Neuronal stem cell (in vitro differentiated cells): Measurements from ENCODE around the gene PELO. TPM values are rescaled to one million over a fixed set of nuclear protein-coding genes. Genes with fewer than 3 reads are reported as not detected.

Source experiments
- DNase-seq: peaks from one replicate; pipeline ENCODE4 v3.0.0-alpha.2; 2013; ENCODE audit warnings: low spot score
- H2AFZ ChIP-seq: one replicate; pipeline ENCODE4 v1.6.1; 2013; ENCODE audit warnings: mild to moderate bottlenecking, low read length, inconsistent platforms
- H2AK5ac ChIP-seq: 2 replicates; pipeline ENCODE4 v1.6.1; 2013; ENCODE audit warnings: low read depth, mild to moderate bottlenecking, inconsistent platforms, low read length, moderate library complexity, mixed read lengths
- H2BK120ac ChIP-seq: 2 replicates; pipeline ENCODE4 v1.6.1; 2013; ENCODE audit warnings: low read depth, mild to moderate bottlenecking, inconsistent platforms, low read length, moderate library complexity, mixed read lengths
- H2BK12ac ChIP-seq: one replicate; pipeline ENCODE4 v1.6.1; 2013; ENCODE audit warnings: low read length, inconsistent platforms
- H2BK15ac ChIP-seq: 2 replicates; pipeline ENCODE4 v1.6.1; 2013; ENCODE audit warnings: mild to moderate bottlenecking, low read length, inconsistent platforms, mixed read lengths
- H2BK5ac ChIP-seq: one replicate; pipeline ENCODE4 v1.6.1; 2013; ENCODE audit warnings: inconsistent platforms, mild to moderate bottlenecking, low read length, moderate library complexity
- H3K14ac ChIP-seq: one replicate; pipeline ENCODE4 v1.6.1; 2013; ENCODE audit warnings: low read length, inconsistent platforms
- H3K18ac ChIP-seq: 2 replicates; pipeline ENCODE4 v1.6.1; 2013; ENCODE audit warnings: low read length, inconsistent platforms
- H3K23ac ChIP-seq: 2 replicates; pipeline ENCODE4 v1.6.1; 2013; ENCODE audit warnings: low read depth, mild to moderate bottlenecking, mixed read lengths, low read length, inconsistent platforms; ENCODE audit not compliant: poor library complexity
- H3K27ac ChIP-seq: replicated peaks from 3 replicates; pipeline ENCODE4 v1.5.1; 2013; ENCODE audit warnings: low read length, inconsistent platforms
- H3K27me3 ChIP-seq, 3 experiments: 2 replicates each; pipeline ENCODE4 v1.6.1; 2013; ENCODE audit warnings: low read length in 3 of 3, mild to moderate bottlenecking in 2 of 3, inconsistent platforms in 1 of 3, low read depth in 1 of 3, mixed read lengths in 1 of 3, moderate library complexity in 1 of 3; ENCODE audit not compliant: control insufficient read depth in 3 of 3, insufficient read depth in 3 of 3
- H3K36me3 ChIP-seq, 2 donors: replicated peaks in 1 of 2; 2 replicates each; pipeline ENCODE4 v1.6.1; 2013; ENCODE audit warnings: low read length in 2 of 2; ENCODE audit not compliant: control insufficient read depth in 2 of 2, insufficient read depth in 2 of 2
- H3K4ac ChIP-seq: 2 replicates; pipeline ENCODE4 v1.6.1; 2013; ENCODE audit warnings: inconsistent platforms, mild to moderate bottlenecking, low read length, moderate library complexity
- H3K4me1 ChIP-seq, 2 donors: 1 replicate in 1 of 2; 2 replicates in 1 of 2; pipeline ENCODE4 v1.6.1; 2013; ENCODE audit warnings: low read length in 2 of 2, low read depth in 1 of 2; ENCODE audit not compliant: control insufficient read depth in 2 of 2, insufficient read depth in 1 of 2
- H3K4me2 ChIP-seq: one replicate; pipeline ENCODE4 v1.6.1; 2013; ENCODE audit warnings: mild to moderate bottlenecking, low read length, inconsistent platforms; ENCODE audit not compliant: insufficient read depth, poor library complexity, severe bottlenecking
- H3K4me3 ChIP-seq, 2 donors: 2 replicates each; pipeline ENCODE4 v1.5.1; 2013; ENCODE audit warnings: low read length in 2 of 2, mild to moderate bottlenecking in 2 of 2, inconsistent platforms in 1 of 2, moderate library complexity in 1 of 2
- H3K79me1 ChIP-seq: one replicate; pipeline ENCODE4 v1.6.1; 2013; ENCODE audit warnings: low read depth, mild to moderate bottlenecking, inconsistent platforms, low read length, moderate library complexity
- H3K9ac ChIP-seq: one replicate; pipeline ENCODE4 v1.6.1; 2013; ENCODE audit warnings: mild to moderate bottlenecking, low read depth, low read length, inconsistent platforms; ENCODE audit not compliant: poor library complexity
- H3K9me3 ChIP-seq, 2 donors: replicated peaks in 1 of 2; 2 replicates each; pipeline versions ENCODE3 to v1.6.1; 2013; ENCODE audit warnings: low read length in 2 of 2, mild to moderate bottlenecking in 2 of 2, inconsistent platforms in 1 of 2, low read depth in 1 of 2, mixed read lengths in 1 of 2, moderate library complexity in 1 of 2; ENCODE audit not compliant: control insufficient read depth in 2 of 2, insufficient read depth in 1 of 2
- H4K8ac ChIP-seq: one replicate; pipeline ENCODE4 v1.6.1; 2013; ENCODE audit warnings: low read depth, mild to moderate bottlenecking, inconsistent platforms, low read length, moderate library complexity
- H4K91ac ChIP-seq: one replicate; pipeline ENCODE4 v1.6.1; 2013; ENCODE audit warnings: low read length, low read depth, mild to moderate bottlenecking, inconsistent platforms; ENCODE audit not compliant: poor library complexity
- WGBS, 2 donors: extraction: QIAGEN DNeasy Blood & Tissue Kit; methylation state at CpG; one replicate each; pipeline ENCODE4 v1.1.7; 2013; ENCODE audit warnings: missing lambda C conversion rate in 2 of 2, mixed read lengths in 1 of 2; ENCODE audit not compliant: insufficient read length in 2 of 2, insufficient replicate concordance in 1 of 2; ENCODE audit errors: extremely low coverage in 2 of 2; 5-methylcytosine and 5-hydroxymethylcytosine counted together
- polyA plus RNA-seq, 2 experiments: library from polyadenylated mRNA; stranded (reverse); fragments of 200-250 nt; gene quantifications; one replicate each; pipeline ENCODE4 v1.2.3, GENCODE V29; 2013

PELO gene, protein sequence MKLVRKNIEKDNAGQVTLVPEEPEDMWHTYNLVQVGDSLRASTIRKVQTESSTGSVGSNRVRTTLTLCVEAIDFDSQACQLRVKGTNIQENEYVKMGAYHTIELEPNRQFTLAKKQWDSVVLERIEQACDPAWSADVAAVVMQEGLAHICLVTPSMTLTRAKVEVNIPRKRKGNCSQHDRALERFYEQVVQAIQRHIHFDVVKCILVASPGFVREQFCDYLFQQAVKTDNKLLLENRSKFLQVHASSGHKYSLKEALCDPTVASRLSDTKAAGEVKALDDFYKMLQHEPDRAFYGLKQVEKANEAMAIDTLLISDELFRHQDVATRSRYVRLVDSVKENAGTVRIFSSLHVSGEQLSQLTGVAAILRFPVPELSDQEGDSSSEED
- polyA plus RNA-seq (2013, experiment 1 of 2) = 8.3 TPM
- 8.1 TPM for polyA plus RNA-seq (2013, experiment 2 of 2)

DNA sequence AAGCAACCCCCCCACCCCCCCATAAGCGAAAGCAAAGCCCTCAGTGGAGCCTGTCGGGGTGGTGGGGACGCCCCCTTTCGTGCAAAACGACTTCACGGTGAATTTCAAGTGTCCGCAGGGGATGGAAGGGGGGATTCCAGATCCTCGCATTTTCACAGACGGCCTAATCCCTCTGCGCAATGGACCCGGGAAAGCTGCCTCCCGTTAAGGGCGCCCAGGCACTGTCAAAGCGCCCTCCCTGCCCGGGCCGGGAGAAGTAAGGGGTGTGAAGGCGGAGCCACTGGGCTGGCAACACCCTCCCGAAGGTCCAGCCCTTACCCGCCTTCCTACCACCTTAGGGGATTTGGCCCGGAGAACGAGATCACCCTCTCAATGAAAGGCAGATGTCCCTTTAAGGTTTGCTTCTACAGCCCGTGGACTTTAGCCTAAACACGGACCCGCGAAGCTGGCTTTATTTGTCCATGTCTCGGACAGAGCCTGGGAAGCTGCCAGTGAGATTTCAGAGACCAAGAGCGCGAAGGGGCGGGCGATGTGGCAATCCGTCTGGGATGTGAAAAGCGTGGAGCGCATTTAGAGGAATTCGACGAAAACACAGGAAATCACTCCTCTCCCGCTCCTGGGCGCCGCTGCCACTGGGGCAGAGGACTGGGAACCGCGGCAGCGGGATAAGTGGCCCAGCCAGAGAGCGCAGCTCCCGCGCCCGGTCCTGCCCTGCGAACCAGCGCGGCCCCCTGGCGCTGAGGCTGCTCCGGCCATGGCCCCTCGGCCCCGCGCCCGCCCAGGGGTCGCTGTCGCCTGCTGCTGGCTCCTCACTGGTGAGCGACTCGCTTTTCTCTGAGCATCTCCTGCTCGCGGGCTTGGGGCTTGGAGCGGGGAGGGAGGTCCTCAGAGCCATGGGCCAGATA, at the start of gene PELO, which contains the start of gene ITGA1:
PELO (plus strand) TSS at position 317 of the 905 bp plus-strand sequence. CDS start 12,479 bp downstream, outside the sequence.
ITGA1 (plus strand) TSS at position 317 of the 905 bp plus-strand sequence; CDS start at position 755, 438 bp downstream.
- Histone ChIP-seq H4K8ac (no peak within 1 kb of the TSS), H3K14ac (no peak within 1 kb of the TSS), H3K4me1 (peaks cover 0 to 5% of the 10 kb centered on the region in 2 donors), H4K91ac (no peak within 1 kb of the TSS), H3K18ac (peak within 1 kb of the TSS; percentile 58), H3K4me2 (peak within 1 kb of the TSS; percentile 97), H3K9me3 (no peaks in the 10 kb centered on the region), H3K36me3 (no peaks in the 10 kb centered on the region), H2BK12ac (no peak within 1 kb of the TSS), H3K4me3 (peak within 1 kb of the TSS; percentile 44 to 87), H3K79me1 (no peaks in the 10 kb centered on the region), H2BK120ac (no peak within 1 kb of the TSS), H2BK5ac (no peak within 1 kb of the TSS), H2AFZ (peak within 1 kb of the TSS; percentile 94), H3K27ac (peak within 1 kb of the TSS; percentile 54), H2BK15ac (no peak within 1 kb of the TSS), H2AK5ac (no peak within 1 kb of the TSS), H3K27me3 (peaks cover 0 to 31% (median 0%) of the 10 kb centered on the region in 3 experiments), H3K4ac (no peak within 1 kb of the TSS), H3K9ac (peak within 1 kb of the TSS; percentile 73), H3K23ac (peak within 1 kb of the TSS; percentile 20)
- peak; percentile 59 for DNase-seq
- no CpG with 5 or more reads among the region's 61 CpGs for WGBS, 2 donors

DNA sequence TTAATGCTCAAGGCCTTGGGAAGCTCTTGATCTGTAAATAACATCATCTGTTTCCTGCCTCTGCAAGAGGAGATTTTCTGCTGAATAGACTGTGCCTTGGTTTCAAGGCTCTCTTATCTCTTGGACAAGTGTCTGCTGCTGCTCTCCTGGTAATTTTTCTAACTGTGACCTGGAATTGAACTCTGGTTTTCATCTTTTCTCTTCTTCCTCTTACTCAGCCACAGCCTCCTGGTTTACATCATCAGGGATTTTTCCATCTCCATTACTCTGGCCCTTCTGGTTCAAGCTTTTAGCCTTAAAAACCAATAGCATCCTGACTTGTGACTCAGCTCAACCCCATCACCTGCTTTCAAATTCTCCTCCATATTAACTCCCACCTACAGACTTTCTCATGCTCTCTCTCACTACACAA, 49.6 kb upstream of the PELO start:
- no peak for DNase-seq
- H3K27me3 ChIP-seq = no peaks in the 10 kb centered on the region

DNA sequence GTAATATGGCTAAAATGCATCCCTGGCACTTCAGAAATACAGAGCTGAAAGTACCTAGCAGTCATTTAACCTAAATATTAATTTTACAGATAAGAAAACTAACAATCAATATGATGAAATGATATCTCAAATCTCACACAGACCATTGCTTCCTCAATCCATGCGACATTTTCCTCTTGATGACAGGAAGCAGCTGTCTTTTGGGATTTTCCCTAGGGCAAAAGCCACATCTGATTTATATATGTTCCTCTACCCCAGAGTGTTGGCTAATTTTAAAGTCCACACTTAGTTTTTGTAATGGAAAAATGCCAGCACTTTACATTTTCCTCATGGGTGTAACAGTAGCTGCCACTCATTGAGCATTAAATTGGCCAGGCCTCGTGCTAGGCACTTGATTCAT, 47.7 kb upstream of the PELO start:
- H2AFZ ChIP-seq = no peak overlapping the region
- H3K18ac ChIP-seq = no peak overlapping the region
- no peaks in the 10 kb centered on the region for H3K27me3 ChIP-seq
- no peak overlapping the region for H3K27ac ChIP-seq
- H4K91ac ChIP-seq = no peak overlapping the region
- H3K9me3 ChIP-seq = no peaks in the 10 kb centered on the region
- no peak overlapping the region for H2BK120ac ChIP-seq
- no peak overlapping the region for H3K14ac ChIP-seq
- H3K79me1 ChIP-seq = no peaks in the 10 kb centered on the region
- no peak overlapping the region for H3K4ac ChIP-seq
- H2BK12ac ChIP-seq = no peak overlapping the region
- no peak overlapping the region for H3K4me3 ChIP-seq
- H2AK5ac ChIP-seq = no peak overlapping the region
- WGBS, 2 donors = no CpG with 5 or more reads among the region's 2 CpGs
- no peak overlapping the region for H4K8ac ChIP-seq
- H3K23ac ChIP-seq = no peak overlapping the region
- H3K4me2 ChIP-seq = no peak overlapping the region
- H3K9ac ChIP-seq = no peak overlapping the region
- no peaks in the 10 kb centered on the region for H3K36me3 ChIP-seq
- H3K4me1 ChIP-seq = no peaks in the 10 kb centered on the region
- no peak overlapping the region for H2BK15ac ChIP-seq
- no peak for DNase-seq
- H2BK5ac ChIP-seq = no peak overlapping the region

More for the DNA sequence above, 49.6 kb upstream of the PELO start:
- H4K91ac ChIP-seq = no peak overlapping the region
- no peak overlapping the region for H4K8ac ChIP-seq
- no peak overlapping the region for H3K4me2 ChIP-seq
- H3K79me1 ChIP-seq = no peaks in the 10 kb centered on the region
- H2BK15ac ChIP-seq = no peak overlapping the region
- H3K18ac ChIP-seq = no peak overlapping the region
- H3K9me3 ChIP-seq = no peaks in the 10 kb centered on the region
- no peak overlapping the region for H3K14ac ChIP-seq
- H3K9ac ChIP-seq = no peak overlapping the region
- H3K27ac ChIP-seq = no peak overlapping the region
- H3K4me1 ChIP-seq = no peaks in the 10 kb centered on the region
- no peak overlapping the region for H3K23ac ChIP-seq
- H2BK120ac ChIP-seq = no peak overlapping the region
- H3K4me3 ChIP-seq = no peak overlapping the region
- no peak overlapping the region for H2AK5ac ChIP-seq
- H3K36me3 ChIP-seq = no peaks in the 10 kb centered on the region
- no peak overlapping the region for H2AFZ ChIP-seq
- no peak overlapping the region for H2BK12ac ChIP-seq
- H3K4ac ChIP-seq = no peak overlapping the region
- H2BK5ac ChIP-seq = no peak overlapping the region

DNA sequence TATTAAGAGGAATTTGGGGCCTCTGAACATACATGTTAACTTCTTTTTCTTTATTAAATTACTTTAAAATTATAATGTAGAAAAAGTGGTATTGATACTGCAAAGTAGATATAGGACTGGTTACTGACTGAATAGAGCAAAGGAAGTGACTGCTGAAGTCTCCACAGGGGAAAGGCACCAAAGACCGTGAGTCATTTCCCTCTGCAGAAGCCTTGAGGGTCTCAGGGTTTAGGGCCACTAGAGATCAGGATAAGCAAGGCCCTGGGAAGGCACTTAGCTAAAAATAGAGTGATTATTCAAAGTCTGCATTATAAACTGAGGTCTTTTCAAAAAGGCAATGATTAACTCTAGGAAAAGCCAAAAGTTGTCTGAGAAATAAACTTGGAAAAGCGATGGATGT, 44.7 kb upstream of the PELO start:
- H3K27ac ChIP-seq = no peak overlapping the region
- no peak overlapping the region for H3K9ac ChIP-seq
- H2AK5ac ChIP-seq = no peak overlapping the region
- H3K23ac ChIP-seq = no peak overlapping the region
- no peak overlapping the region for H2BK5ac ChIP-seq
- H3K4ac ChIP-seq = no peak overlapping the region
- WGBS, 2 donors = no CpG with 5 or more reads among the region's 2 CpGs
- H3K27me3 ChIP-seq = no peaks in the 10 kb centered on the region
- H2BK12ac ChIP-seq = no peak overlapping the region
- no peak for DNase-seq
- no peak overlapping the region for H2BK15ac ChIP-seq
- H2AFZ ChIP-seq = no peak overlapping the region
- H3K4me2 ChIP-seq = no peak overlapping the region
- H2BK120ac ChIP-seq = no peak overlapping the region
- no peak overlapping the region for H3K18ac ChIP-seq
- no peak overlapping the region for H4K91ac ChIP-seq
- H3K36me3 ChIP-seq = no peaks in the 10 kb centered on the region
- no peaks in the 10 kb centered on the region for H3K4me1 ChIP-seq
- no peak overlapping the region for H3K14ac ChIP-seq
- no peak overlapping the region for H4K8ac ChIP-seq
- H3K79me1 ChIP-seq = no peaks in the 10 kb centered on the region
- H3K9me3 ChIP-seq = no peaks in the 10 kb centered on the region
- no peak overlapping the region for H3K4me3 ChIP-seq
